ENCODE measurements around the gene AKIRIN2.

AKIRIN2 gene

GRCh38 chr6:87654122-87654521 is 47.9 kb downstream of the AKIRIN2 start:
- no peak for DNase-seq

GRCh38 chr6:87653074-87653962 is 48.7 kb downstream of the AKIRIN2 start:
- DNase-seq: peak; percentile 64

DNA sequence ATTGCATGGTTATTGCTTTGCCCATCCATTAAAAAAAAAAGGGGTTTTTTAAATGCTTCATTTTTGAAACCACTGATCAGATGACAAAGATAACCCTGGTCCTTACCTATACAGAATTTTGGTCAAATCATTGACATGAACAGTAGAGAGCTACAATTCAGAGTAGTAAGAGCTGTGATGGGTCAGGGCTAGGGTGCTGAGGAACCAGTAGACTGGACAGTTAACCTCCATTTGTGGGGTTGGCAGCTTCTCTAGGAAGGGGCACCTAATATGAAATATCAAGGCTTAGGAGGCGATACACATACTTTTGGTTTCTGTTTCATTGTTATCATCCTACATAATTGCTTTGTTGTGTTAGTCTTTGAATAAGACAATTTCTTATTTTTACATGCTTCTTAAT is 57.0 kb downstream of the AKIRIN2 start:
- DNase-seq: peak; percentile 16

DNA sequence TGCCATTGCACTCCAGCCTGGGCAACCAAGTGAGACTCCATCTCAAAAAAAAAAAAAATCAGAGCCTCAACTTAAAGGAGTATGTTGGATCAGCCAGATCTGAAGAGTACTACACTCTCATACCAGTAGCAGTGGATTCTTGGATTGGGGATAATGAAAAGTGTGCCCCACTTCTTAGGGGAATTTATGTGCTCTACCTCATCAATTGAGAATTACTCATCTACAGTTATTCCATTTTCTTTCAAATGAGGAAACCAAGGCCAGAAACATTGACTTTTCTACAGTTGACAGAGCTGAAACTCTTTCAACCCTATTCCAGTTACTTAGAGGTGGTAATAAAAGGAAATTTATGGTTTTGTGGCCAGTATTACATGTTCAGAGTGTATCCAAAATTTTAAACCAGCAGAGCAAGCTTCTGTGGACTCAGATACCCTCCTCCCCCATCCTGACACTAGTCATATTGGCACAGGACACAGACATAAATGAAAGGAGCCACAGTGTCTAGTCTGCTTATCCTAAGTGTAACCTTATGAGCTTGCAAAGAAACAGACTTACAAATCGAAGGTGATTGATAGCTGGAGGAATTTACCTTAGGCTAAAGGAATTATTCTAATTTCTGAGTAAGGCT is 60.9 kb downstream of the AKIRIN2 start:
- peak; percentile 38 for DNase-seq

DNA sequence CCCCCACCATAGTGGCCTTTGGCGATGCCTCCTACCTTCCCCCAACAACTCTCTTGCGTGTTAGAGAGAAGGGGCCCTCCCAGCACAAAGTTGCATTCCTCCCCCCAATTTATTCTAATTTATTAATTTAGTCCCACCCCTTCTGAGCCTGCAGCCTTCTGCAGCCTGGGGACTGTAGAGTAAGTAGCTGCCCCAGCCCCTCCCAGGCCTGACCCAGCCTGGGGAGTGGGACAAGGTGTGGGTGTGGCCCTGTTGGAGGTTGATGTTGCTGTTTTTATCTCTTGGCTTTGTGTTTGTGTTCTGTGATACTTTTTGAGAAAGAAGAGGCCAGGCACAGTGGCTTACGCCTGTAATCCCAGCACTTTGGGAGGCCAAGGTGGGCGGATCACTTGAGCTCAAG is 62.7 kb downstream of the AKIRIN2 start:
- DNase-seq: no peak

GRCh38 chr6:87637106-87637505 is 64.9 kb downstream of the AKIRIN2 start:
- no peak for DNase-seq

DNA sequence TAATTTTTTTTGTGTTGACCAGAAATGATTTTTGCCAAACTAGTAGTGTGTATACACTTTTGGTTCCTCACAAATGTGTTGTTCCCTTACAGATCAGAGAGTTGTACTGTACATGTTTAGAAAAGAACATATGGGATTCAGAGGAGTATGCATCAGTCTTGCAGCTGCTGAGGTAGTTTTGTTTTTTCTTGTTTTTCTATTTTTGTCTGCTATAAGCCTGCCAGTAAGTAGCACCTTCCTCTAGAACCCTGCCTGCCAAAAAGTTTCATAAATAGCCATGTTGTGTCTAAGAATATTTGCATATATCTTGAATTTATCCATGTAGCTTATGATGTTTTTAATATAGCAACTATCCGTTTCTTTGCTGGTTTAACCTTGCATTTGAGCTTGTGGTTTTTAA is 65.7 kb downstream of the AKIRIN2 start:
- no peak for DNase-seq

- no peak for DNase-seq
Observed at GRCh38 chr6:87633851-87634250, 68.2 kb downstream of the AKIRIN2 start.

- DNase-seq: no peak
Observed at GRCh38 chr6:87630746-87631145, 71.3 kb downstream of the AKIRIN2 start.

GRCh38 chr6:87628881-87629280 is 73.2 kb downstream of the AKIRIN2 start:
- no peak for DNase-seq

DNA sequence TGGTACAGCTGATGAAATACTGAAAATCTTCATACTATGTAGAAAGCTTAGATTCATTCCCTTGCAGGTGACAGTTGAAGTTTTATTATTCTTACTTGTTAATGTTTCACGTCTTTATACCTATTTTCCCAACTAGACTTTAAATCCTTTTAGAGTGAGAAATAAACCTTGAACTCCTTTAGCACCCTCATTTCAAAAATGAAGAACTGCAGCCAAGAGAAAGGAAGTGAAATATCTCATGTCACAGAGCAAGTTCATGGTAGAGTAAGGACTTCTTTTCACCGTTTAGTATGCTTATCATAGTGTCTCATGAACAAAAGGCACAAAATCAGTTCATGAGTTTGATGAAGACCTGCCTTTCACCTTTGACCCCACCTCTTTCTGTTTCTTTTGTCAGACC is 73.6 kb downstream of the AKIRIN2 start:
- no peak for DNase-seq
